CD4-positive, alpha-beta T cell treated with Interleukin-15 for 1 hour (primary cell): ENCODE data around the gene PREPL.

Source experiments
- DNase-seq: peaks from one replicate; pipeline ENCODE4 v3.0.0-alpha.2; 2020

PREPL gene

DNA sequence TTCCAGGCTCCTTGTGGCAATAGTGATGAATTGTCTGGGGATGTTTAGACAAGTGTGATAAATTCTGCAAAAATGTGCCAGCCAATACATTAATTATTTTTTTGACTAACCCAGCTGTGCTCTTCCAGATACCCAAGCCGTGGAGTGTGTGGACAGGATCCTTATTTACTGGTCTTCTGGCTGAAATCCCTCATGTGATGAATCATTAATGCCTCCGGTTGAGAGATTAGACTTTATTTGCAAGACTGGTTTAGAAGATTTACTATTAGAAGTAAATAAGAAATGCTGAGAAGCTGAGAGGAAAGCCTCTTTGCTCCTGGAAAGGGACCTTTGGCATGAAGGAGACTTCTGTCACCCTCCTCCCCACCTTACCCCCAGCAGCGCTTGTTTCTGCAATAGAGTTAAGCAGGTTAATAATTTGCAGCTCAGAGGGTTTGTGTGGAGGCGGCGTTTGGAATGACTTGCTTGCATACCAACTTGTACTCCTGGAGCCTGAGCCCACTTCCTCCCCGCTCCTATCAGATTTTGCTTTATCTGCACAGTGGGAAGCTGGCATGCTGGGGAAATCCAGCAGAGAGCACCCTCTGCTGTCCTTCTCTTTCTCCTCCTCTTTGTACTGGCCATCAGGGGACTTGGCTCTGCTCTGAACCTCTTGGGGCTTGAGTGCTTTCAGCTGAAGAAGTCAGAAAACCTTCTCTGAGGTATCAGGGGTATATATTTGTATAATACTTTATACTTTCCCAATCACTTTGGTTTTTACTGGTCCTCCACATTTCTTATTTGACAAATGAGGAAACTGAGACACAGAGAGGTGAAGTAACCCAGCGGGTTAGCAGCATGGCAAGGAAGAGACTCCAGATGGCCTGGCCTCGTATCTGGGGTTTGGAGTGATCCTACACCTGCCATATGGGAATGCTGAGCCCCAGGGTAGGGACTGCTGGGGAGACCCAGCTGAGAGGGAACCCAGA is 69.7 kb downstream of the PREPL start:
- DNase-seq: no peak

DNA sequence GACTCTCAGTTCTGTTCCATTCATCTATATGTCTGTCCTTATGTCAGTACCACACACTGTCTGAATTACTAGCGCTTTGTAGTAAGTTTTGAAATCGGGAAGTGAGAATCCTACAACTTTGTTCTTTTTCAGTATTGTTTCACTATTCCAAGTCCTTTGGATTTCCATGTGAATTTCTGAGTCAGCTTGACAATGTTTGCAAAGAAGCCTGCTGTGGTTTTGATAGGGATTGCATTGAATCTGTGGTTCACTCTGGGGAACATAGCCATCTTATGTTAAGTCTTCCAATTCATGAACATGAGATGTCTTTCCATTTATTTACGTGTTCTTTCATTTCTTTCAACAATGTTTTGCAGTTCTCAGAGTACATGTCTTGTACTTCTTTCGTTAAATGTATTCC is 71.0 kb downstream of the PREPL start:
- DNase-seq: no peak

- DNase-seq: no peak
Observed at GRCh38 chr2:44286884-44287638, 74.2 kb downstream of the PREPL start.

DNA sequence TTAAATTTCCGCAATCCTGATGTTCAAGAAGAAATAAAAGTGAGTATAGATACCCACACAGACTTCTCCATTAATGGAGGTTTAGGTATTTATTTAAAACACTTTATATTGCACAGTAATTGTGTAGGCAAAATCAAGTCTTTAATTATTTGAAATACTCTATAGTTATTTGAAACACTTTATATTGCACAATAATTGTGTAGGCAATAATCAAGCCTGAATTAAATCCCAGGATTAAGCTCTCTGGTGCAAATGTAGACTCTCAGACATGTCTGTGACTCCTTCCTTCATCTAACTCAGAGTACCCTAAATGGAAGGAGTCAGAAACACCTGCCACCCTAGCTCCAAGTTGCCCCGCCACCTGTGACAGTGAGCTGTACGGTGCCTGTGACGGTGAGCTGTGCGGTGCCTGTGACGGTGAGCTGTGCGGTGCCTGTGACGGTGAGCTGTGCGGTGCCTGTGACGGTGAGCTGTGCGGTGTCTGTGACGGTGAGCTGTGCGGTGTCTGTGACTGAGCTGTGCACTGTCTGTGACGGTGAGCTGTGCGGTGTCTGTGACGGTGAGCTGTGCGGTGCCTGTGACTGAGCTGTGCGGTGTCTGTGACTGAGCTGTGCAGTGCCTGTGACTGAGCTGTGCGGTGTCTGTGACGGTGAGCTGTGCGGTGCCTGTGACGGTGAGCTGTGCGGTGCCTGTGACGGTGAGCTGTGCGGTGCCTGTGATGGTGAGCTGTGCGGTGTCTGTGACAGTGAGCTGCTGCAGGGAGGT is 75.0 kb downstream of the PREPL start:
- no peak for DNase-seq

GRCh38 chr2:44285174-44285573 is 76.1 kb downstream of the PREPL start:
- DNase-seq: no peak

GRCh38 chr2:44283116-44283666 is 78.1 kb downstream of the PREPL start:
- DNase-seq: no peak

DNA sequence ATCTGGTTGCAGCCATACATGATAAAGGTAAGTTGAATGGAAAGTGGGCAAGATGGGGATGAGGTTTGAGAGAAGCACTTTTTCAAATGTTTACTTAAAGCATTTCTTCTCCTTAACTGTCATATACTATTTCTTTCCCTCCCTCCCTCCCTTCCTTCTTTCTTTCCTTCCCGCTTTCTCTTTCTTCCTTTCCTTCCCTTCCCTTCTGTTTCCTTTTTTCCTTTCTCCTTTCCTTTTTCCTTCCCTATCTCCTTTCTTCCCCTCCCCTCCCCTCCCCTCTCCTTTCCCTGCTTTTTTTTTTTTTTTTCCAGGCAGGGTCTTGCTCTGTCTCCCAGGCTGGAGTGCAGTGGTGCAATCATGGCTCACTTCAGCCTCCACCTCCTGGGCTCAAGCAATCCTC is 80.4 kb downstream of the PREPL start:
- no peak for DNase-seq

GRCh38 chr2:44277541-44277940 is 83.8 kb downstream of the PREPL start:
- no peak for DNase-seq

- DNase-seq: no peak
Observed at GRCh38 chr2:44275927-44276303, 85.4 kb downstream of the PREPL start.

DNA sequence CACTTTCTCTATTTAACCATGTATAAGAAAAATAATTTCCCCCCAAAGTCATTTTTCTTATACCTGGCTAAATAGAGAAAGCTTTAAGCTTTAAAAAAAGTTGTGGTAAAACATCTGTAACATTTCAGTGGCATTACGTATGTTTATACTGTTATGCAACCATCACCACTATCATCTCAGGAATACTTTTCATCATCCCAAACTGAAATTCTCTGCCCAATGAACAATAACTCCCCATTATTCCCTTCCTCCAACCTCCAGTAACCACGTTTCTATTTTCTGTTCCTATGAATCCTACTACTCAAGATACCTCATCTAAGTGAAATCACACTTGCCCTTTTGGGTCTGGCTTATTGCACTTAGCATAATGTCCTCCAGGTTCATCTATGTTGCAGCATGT is 87.7 kb downstream of the PREPL start:
- no peak for DNase-seq

DNA sequence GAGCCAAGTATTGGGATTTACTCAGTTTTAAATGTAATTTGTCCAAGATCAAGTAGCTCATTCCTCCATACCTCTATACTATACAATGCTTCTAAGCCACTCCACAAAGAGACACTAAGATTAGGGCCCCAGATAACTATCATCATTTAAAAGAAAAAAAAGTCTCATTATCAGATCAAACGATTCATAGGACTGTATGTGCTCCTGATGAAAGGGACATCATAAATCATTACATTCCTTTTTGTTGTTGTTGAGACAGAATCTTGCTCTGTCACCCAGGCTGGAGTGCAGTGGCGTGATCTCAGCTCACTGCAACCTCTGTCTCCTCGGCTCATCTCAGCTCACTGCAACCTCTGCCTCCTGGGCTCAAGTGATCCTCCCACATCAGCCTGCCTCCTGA is 88.2 kb downstream of the PREPL start:
- DNase-seq: no peak

DNA sequence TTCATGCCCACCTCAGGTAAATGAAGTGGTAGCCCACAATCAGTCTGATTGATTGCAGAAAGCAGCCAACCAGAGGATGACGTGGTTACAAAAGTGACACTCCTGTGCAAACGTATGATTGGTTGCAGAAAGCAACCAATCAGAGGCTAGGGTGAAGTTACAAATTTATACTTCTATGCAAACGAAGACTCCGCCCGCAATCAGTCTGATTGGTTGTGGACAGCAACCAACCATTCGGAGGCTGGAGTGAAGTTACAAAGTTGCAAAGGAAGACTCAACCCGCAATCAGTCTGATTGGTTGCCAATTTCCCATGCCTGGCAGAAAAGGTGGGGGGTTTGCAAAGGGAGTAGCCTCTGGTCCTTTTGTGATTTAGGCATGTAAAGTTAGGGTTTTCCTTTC is 90.0 kb downstream of the PREPL start:
- DNase-seq: no peak

DNA sequence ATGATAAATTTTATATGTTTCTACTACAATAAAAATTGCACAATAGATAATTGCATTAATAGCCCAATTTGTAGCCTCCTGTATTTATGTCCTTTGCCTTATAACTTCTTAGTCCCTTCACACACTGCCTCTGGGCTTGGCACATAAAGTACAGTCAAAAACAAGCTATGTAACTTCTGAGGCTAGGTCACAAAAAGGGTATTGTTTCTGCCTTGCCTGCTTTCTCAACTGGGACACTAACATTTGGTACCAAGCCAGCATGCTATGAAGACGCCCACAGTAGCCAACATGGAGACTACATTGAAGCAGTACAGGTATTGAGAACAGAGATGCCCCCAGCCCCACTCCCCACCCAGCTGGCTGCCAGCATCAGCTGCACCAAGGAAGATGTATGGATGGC is 91.5 kb downstream of the PREPL start:
- no peak for DNase-seq

DNA sequence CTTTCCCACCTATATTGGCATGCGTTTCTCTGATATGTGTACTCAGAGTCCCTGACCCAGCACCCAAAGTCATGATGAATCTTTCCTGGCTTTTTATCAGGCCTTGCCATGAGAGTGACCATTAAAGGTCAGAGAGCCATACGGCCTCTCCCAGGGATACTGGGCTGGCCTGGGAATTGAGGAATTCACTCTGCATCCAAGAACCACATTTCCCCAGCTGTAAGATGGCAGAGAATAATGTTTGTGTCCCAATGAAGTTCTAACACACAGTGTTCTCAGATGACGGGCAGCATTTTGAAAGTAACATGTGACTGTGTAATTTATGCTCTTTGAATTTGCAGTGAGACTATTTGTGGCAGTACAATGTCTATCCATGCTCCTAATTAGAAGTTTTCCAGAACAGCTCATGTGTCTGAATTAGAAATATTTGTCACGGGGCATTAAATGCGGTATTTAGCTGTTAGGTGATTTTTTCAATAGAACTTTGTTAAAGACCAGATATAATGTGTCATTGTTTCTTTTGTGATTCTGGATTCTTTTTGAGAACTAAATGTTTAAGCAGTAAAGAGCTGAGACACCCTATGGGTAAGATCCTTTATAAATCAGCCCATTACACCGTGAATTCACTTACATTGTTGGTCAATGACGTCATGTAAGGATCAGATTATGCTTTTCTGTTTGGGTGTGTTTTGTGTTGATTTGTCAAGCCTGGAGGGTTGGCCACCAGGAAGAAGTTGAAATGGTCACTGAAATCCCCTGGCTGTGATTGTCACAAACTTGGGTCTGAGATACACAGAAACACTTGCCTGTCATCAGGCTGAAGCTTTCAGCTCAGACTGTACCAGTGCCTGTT is 93.3 kb downstream of the PREPL start:
- DNase-seq: no peak
